Hematopoietic multipotent progenitor cell treated with erythropoietin and hydrocortisone succinate and interleukin-3 and kit ligand, for 17 days (in vitro differentiated cells): ENCODE results near the gene ATAD3C.
"Not testable (repeated sequence)": the region's sequence is repeated elsewhere in the genome, so short reads cannot be mapped to it uniquely, and the experiment has no call there.

Experiments used
- DNase-seq: peaks from one replicate; pipeline ENCODE4 v3.0.0-alpha.2; 2015; ENCODE audit warnings: low spot score

The ATAD3C gene

GRCh38 chr1:1510912-1511532 lies 61.5 kb downstream of the ATAD3C start:
- DNase-seq = peak; percentile 6

- peak; percentile 92 for DNase-seq
These were observed 62.2 kb downstream of the ATAD3C start, which contains the start of gene ATAD3A for GRCh38 chr1:1511533-1512285. Gene ATAD3A, plus strand, starts transcription at chr1:1512162. Its CDS starts 107 bp downstream, at chr1:1512269.

- not testable (repeated sequence) for DNase-seq
These were observed 62.9 kb downstream of the ATAD3C start for GRCh38 chr1:1512425-1512824.

GRCh38 chr1:1513675-1514074 lies 64.2 kb downstream of the ATAD3C start:
- DNase-seq = not testable (repeated sequence)

- DNase-seq = not testable (repeated sequence)
These were observed 64.9 kb downstream of the ATAD3C start for GRCh38 chr1:1514376-1514775.

GRCh38 chr1:1516923-1517322 lies 67.4 kb downstream of the ATAD3C start:
- DNase-seq = not testable (repeated sequence)

GRCh38 chr1:1517973-1518620 lies 68.6 kb downstream of the ATAD3C start:
- DNase-seq = no peak

GRCh38 chr1:1518621-1519007 lies 69.1 kb downstream of the ATAD3C start:
- DNase-seq = not testable (repeated sequence)
